Thymus (tissue), 11 donors: Measurements from ENCODE around the gene USP35. TPM values are rescaled to one million over a fixed set of nuclear protein-coding genes. Genes with fewer than 3 reads are reported as not detected.

ENCODE experiments used
- DNase-seq, 9 donors: peaks; one replicate each; pipeline ENCODE4 v3.0.0-alpha.2; 2013; ENCODE audit warnings: low spot score in 9 of 9, low read depth in 6 of 9, missing footprints in 1 of 9
- H3K27ac ChIP-seq, 2 donors: one replicate each; pipeline ENCODE4 v1.5.1; 2013; ENCODE audit warnings: control low read depth in 1 of 2, low read depth in 1 of 2, low read length in 1 of 2, mild to moderate bottlenecking in 1 of 2, moderate library complexity in 1 of 2
- H3K27me3 ChIP-seq, 2 donors: one replicate each; pipeline ENCODE4 v1.5.1; 2013; ENCODE audit warnings: low read length in 1 of 2; ENCODE audit not compliant: control insufficient read depth in 2 of 2, insufficient read depth in 1 of 2
- H3K36me3 ChIP-seq, 2 donors: one replicate each; pipeline ENCODE4 v1.5.1; 2013; ENCODE audit warnings: low read length in 1 of 2, mild to moderate bottlenecking in 1 of 2, moderate library complexity in 1 of 2; ENCODE audit not compliant: control insufficient read depth in 2 of 2, insufficient read depth in 2 of 2
- H3K4me1 ChIP-seq, 2 donors: one replicate each; pipeline ENCODE4 v1.5.1; 2013; ENCODE audit warnings: low read length in 2 of 2; ENCODE audit not compliant: control insufficient read depth in 2 of 2, insufficient read depth in 2 of 2
- H3K4me3 ChIP-seq, 2 donors: one replicate each; pipeline ENCODE4 v1.5.1; 2013; ENCODE audit warnings: low read length in 2 of 2, control low read depth in 1 of 2, mild to moderate bottlenecking in 1 of 2
- H3K9me3 ChIP-seq, 2 donors: one replicate each; pipeline ENCODE4 v1.5.1; 2013; ENCODE audit warnings: low read length in 1 of 2, mild to moderate bottlenecking in 1 of 2; ENCODE audit not compliant: control insufficient read depth in 2 of 2, insufficient read depth in 1 of 2
- WGBS: extraction: QIAGEN DNeasy Blood & Tissue Kit; methylation state at CpG from one replicate; pipeline ENCODE4 v1.1.7; 2013; 5-methylcytosine and 5-hydroxymethylcytosine counted together
- polyA plus RNA-seq: library from polyadenylated mRNA; stranded (reverse); fragments of 200-250 nt; gene quantifications from one replicate; pipeline ENCODE4 v1.2.3, GENCODE V29; 2013
- total RNA-seq: library from RNA; stranded (reverse); fragments of 120-200 nt; gene quantifications from one replicate; pipeline ENCODE4 v1.2.4, GENCODE V29; 2013
- donor health status: healthy.

USP35 gene
- total and polyA plus RNA-seq, 2 donors, result 3.4 to 13.1 TPM

GRCh38 chr11:78200553-78200952, 11.8 kb downstream of the USP35 start:
- Histone ChIP-seq H3K9me3 (peaks cover 1 to 5% of the 10 kb centered on the region in 2 donors), H3K27me3 (peaks cover 0 to 2% of the 10 kb centered on the region in 2 donors), H3K4me3 (no peak overlapping the region), H3K27ac (peak overlapping the region; percentile 90 to 99), H3K4me1 (peaks cover 33 to 81% of the 10 kb centered on the region in 2 donors), H3K36me3 (peaks cover 15 to 38% of the 10 kb centered on the region in 2 donors)
- DNase-seq, result no peak
- 97% methylated on average over 13 of the region's 13 CpGs for WGBS

DNA sequence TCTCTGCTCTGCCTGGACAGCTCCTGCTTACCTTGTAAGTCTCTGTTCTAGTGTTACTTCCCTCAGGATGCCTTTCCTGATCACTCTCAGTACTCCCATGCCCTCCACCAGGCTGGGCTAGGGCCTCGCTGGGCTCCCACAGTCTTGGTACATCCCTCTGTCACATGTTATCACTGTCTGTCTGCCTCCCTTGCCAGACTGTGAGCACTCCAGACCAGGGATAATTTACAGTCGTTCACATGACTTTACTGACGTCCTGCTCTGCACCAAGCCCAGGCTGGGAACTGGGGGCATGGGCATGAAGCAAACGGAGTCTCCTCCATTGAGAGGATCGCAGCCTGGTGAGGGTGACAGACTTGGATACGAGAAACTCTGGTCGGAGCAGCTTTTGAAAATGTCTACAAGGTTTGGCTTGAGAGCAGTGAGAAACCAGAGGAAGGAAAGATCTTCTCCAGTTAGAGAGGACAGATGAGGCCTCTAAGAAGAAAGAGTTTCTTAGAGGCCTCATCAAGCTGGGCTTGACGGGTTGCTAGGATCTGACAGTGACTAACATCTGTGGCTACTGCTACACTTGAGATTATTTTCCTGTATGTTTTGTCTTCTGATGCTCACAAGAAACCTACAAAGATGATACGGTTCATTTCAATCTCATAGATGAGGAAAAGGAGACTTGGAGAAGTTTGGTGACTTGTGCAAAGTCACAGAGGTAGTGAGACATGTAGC, 12.5 kb downstream of the USP35 start:
- Histone ChIP-seq H3K27me3 (no peaks in the 10 kb centered on the region), H3K4me3 (no peak overlapping the region), H3K4me1 (peaks cover 33 to 79% of the 10 kb centered on the region in 2 donors), H3K9me3 (peaks cover 0 to 1% of the 10 kb centered on the region in 2 donors), H3K36me3 (peaks cover 15 to 39% of the 10 kb centered on the region in 2 donors), H3K27ac (peak overlapping the region; percentile 90 to 99)
- peak in 1 of 9 donors; percentile 62 for DNase-seq
- WGBS, result 78% methylated on average over 9 of the region's 9 CpGs

GRCh38 chr11:78202733-78203167, 14.0 kb downstream of the USP35 start:
- Histone ChIP-seq H3K9me3 (no peaks in the 10 kb centered on the region), H3K36me3 (peaks cover 18 to 33% of the 10 kb centered on the region in 2 donors), H3K27ac (peak overlapping the region; percentile 97 to 99), H3K27me3 (no peaks in the 10 kb centered on the region), H3K4me1 (peaks cover 33 to 68% of the 10 kb centered on the region in 2 donors), H3K4me3 (peak overlapping the region; percentile 37 to 45)
- WGBS, result 5% methylated on average over 3 of the region's 3 CpGs
- peak; percentile 57 to 92 (median 79) for DNase-seq

GRCh38 chr11:78203184-78203583, 14.5 kb downstream of the USP35 start:
- WGBS, result 34% methylated on average over 10 of the region's 10 CpGs
- peaks cover 19 to 30% of the 10 kb centered on the region in 2 donors for H3K36me3 ChIP-seq
- DNase-seq, result peak; percentile 48 to 91 (median 70)
- no peaks in the 10 kb centered on the region for H3K27me3 ChIP-seq
- no peaks in the 10 kb centered on the region for H3K9me3 ChIP-seq
- peak overlapping the region; percentile 37 to 45 for H3K4me3 ChIP-seq
- H3K27ac ChIP-seq, result peak overlapping the region; percentile 97 to 99
- H3K4me1 ChIP-seq, result peaks cover 35 to 66% of the 10 kb centered on the region in 2 donors

DNA sequence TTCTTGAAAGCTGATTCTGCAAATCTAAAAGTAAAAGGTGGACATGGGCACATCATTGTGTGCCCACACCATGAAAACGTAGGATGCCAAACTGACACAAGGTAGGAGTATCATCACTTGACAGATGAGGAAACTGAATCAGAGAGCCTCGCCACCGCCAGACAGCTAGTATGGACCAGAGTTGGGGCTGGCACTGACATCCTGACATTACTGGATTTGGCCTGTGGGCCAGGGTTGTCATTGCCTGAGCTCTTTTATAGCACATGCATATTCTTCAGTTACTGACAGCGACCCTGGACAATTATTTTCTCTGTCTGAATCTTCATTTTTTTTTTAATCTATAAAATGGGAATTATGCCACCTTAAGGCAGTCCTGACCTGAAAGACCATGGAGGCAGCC, 16.5 kb downstream of the USP35 start:
- no peak for DNase-seq
- no peak overlapping the region for H3K4me3 ChIP-seq
- H3K27me3 ChIP-seq, result no peaks in the 10 kb centered on the region
- WGBS, result 97% methylated on average over 4 of the region's 4 CpGs
- no peaks in the 10 kb centered on the region for H3K9me3 ChIP-seq
- H3K4me1 ChIP-seq, result peaks cover 36 to 53% of the 10 kb centered on the region in 2 donors
- H3K27ac ChIP-seq, result no peak overlapping the region
- peaks cover 29 to 36% of the 10 kb centered on the region in 2 donors for H3K36me3 ChIP-seq

GRCh38 chr11:78205691-78206090, 17.0 kb downstream of the USP35 start:
- Histone ChIP-seq H3K9me3 (no peaks in the 10 kb centered on the region), H3K27me3 (no peaks in the 10 kb centered on the region), H3K27ac (peak overlapping the region in 1 of 2 donors; percentile 53), H3K4me1 (peaks cover 32 to 52% of the 10 kb centered on the region in 2 donors), H3K4me3 (no peak overlapping the region), H3K36me3 (peaks cover 29 to 35% of the 10 kb centered on the region in 2 donors)
- no peak for DNase-seq
- 98% methylated on average over 7 of the region's 7 CpGs for WGBS

DNA sequence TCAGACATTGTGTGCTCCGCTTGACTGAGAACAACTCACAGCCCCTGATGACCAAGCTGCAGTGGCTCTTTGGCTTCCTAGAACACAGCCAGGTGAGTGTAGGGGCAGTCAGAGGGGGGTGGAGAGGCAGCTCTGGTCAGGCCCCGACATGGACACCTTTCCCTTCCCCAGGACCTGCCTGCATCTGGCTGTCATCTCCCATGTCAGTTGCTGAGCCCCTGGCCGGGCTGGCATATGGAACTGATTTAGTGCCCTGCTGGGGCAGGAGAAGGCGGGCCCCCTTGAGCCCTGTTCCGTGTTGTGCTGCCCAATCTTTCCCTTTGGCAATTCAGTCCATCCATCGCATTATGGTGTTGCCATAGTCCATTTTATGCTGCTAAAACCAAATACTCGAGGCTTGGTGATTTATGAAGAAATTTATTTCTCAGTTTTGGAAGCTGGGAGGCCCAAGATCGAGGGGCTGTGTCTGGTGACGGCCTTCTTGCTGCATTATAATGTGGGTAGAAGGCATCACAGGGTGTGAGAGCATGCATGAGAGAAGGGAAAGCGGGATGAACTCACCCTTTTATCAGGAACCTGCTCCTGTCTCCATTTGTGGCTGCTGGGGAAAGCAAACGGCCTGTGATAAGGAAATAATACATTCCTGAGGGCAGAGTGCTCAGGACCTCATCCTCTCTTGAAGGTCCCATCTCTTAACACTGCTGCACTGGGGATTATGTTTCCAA, 19.0 kb downstream of the USP35 start:
- Histone ChIP-seq H3K36me3 (peaks cover 28 to 30% of the 10 kb centered on the region in 2 donors), H3K9me3 (no peaks in the 10 kb centered on the region), H3K4me3 (no peak overlapping the region), H3K27ac (no peak overlapping the region), H3K4me1 (peaks cover 12 to 32% of the 10 kb centered on the region in 2 donors), H3K27me3 (no peaks in the 10 kb centered on the region)
- 97% methylated on average over 11 of the region's 11 CpGs for WGBS
- no peak for DNase-seq

GRCh38 chr11:78208257-78209165, 19.8 kb downstream of the USP35 start:
- no peak overlapping the region for H3K4me3 ChIP-seq
- no peak overlapping the region for H3K27ac ChIP-seq
- H3K4me1 ChIP-seq, result peaks cover 6 to 32% of the 10 kb centered on the region in 2 donors
- DNase-seq, result no peak
- peaks cover 30 to 36% of the 10 kb centered on the region in 2 donors for H3K36me3 ChIP-seq
- WGBS, result 97% methylated on average over 16 of the region's 16 CpGs
- no peaks in the 10 kb centered on the region for H3K9me3 ChIP-seq
- H3K27me3 ChIP-seq, result no peaks in the 10 kb centered on the region
